KMS-11 (cell line): Measurements from ENCODE around the gene MYG1.
A peak's percentile ranks its signal among the peaks of the same experiment; 100 is the strongest.

Experiments used
- H2AFZ ChIP-seq: fragments of 200-600 bp; sonication (generic); 2 replicates; pipeline ENCODE4 v1.6.1; 2016; ENCODE audit warnings: antibody characterized with exemption, mixed run types, low read depth
- H3K27ac ChIP-seq: fragments of 200-600 bp; sonication (generic); 2 replicates; pipeline ENCODE4 v1.6.1; 2016; ENCODE audit warnings: mild to moderate bottlenecking, mixed run types
- H3K27me3 ChIP-seq: fragments of 200-600 bp; sonication (generic); 2 replicates; pipeline ENCODE4 v1.6.1; 2017; ENCODE audit warnings: mild to moderate bottlenecking, low read depth, mixed run types, moderate library complexity; ENCODE audit not compliant: insufficient read depth
- H3K36me3 ChIP-seq: fragments of 200-600 bp; sonication (generic); 2 replicates; pipeline ENCODE4 v1.6.1; 2017; ENCODE audit warnings: mild to moderate bottlenecking, mixed run types; ENCODE audit not compliant: insufficient read depth
- H3K4me1 ChIP-seq: fragments of 200-600 bp; sonication (generic); 2 replicates; pipeline ENCODE4 v1.6.1; 2016; ENCODE audit warnings: mild to moderate bottlenecking, low read depth, mixed run types; ENCODE audit not compliant: poor library complexity, severe bottlenecking
- H3K4me2 ChIP-seq: fragments of 200-600 bp; sonication (generic); 2 replicates; pipeline ENCODE4 v1.7.0; 2016; ENCODE audit warnings: mild to moderate bottlenecking, mixed run types
- H3K4me3 ChIP-seq: fragments of 200-600 bp; sonication (generic); IDR thresholded peaks from 2 replicates; pipeline ENCODE4 v1.6.1; 2017; ENCODE audit warnings: low read depth, low read length, mixed read lengths; ENCODE audit not compliant: insufficient read depth
- H3K79me2 ChIP-seq: fragments of 200-600 bp; sonication (generic); 2 replicates; pipeline ENCODE4 v1.6.1; 2016; ENCODE audit warnings: low read depth, mixed run types; ENCODE audit not compliant: insufficient read depth
- H3K9ac ChIP-seq: fragments of 200-600 bp; sonication (generic); 2 replicates; pipeline ENCODE4 v1.6.1; 2016; ENCODE audit warnings: mild to moderate bottlenecking, mixed run types
- H4K20me1 ChIP-seq: fragments of 200-600 bp; sonication (generic); 2 replicates; pipeline ENCODE4 v1.6.1; 2016; ENCODE audit warnings: mild to moderate bottlenecking, mixed run types; ENCODE audit not compliant: insufficient read depth
- TF ChIP-seq, protein P1 (sequence below): fragments of 200-600 bp; sonication (generic); conservative IDR thresholded peaks from 2 replicates; pipeline ENCODE4 v1.6.1; 2017; ENCODE audit warnings: low read depth, mild to moderate bottlenecking, antibody characterized with exemption, low read length, moderate library complexity, mixed read lengths

Gene MYG1

DNA sequence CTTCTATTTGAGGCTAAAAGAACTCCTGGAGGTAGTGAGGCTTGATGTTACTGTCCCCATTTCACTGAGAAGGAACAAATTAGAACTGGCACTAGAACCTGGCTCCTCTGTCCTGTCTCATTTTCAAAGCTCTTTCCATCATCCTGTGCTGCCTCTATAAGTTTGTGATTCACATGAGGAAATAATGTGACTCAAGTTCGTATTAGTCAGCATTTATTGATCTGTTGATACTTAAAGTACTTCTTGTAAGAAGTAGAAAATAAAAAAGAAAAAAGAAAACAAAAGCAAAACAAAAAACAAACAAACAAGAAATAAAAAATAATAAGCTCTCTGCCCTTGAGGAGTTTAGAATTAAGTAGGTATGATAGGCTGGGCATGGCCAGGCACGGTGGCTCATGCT, 33.7 kb upstream of the MYG1 start:
- Histone ChIP-seq H3K9ac (no peak overlapping the region), H3K27me3 (no peaks in the 10 kb centered on the region), H3K4me2 (no peak overlapping the region), H3K4me1 (peaks cover 29% of the 10 kb centered on the region), H4K20me1 (no peaks in the 10 kb centered on the region), H3K79me2 (peaks cover 23% of the 10 kb centered on the region), H2AFZ (no peak overlapping the region), H3K36me3 (no peaks in the 10 kb centered on the region; the same call in 1 of the 2 replicates), H3K4me3 (no peak overlapping the region), H3K27ac (no peak overlapping the region)
- TF ChIP-seq, protein P1, sequence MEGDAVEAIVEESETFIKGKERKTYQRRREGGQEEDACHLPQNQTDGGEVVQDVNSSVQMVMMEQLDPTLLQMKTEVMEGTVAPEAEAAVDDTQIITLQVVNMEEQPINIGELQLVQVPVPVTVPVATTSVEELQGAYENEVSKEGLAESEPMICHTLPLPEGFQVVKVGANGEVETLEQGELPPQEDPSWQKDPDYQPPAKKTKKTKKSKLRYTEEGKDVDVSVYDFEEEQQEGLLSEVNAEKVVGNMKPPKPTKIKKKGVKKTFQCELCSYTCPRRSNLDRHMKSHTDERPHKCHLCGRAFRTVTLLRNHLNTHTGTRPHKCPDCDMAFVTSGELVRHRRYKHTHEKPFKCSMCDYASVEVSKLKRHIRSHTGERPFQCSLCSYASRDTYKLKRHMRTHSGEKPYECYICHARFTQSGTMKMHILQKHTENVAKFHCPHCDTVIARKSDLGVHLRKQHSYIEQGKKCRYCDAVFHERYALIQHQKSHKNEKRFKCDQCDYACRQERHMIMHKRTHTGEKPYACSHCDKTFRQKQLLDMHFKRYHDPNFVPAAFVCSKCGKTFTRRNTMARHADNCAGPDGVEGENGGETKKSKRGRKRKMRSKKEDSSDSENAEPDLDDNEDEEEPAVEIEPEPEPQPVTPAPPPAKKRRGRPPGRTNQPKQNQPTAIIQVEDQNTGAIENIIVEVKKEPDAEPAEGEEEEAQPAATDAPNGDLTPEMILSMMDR: no peak

DNA sequence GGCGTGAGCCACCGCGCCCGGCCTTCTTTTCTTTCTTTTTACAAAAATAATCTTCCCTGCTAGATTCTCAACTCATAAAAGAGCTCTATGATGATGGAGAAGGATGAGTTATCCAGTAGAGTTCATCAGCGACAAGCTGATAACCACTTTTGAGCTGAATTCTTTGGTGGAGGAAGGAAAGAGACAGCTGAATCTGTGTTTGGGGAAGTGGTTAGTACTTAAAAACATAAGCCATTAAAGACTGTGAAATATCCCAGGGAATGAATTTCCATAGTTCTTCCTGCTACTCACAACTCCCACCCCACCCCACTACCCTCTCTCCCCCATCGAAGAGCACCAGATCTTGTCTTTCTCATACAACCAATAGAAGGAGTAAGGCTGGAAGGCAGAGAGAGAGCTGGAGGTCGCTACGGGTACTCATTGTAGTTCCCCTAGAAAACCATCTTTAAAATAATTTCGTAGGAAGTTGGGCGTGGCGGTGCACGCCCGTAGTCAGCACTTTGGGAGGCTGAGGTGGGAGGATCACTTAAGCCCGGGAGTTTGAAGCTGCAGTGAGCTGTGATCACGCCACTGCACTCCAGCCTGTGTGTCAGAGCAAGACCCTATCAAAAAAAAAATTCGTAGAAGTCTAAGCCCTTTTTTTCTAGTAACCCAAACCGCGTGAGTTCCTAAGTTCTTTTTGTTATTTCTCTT, 32.0 kb upstream of the MYG1 start:
- no peaks in the 10 kb centered on the region for H3K27me3 ChIP-seq
- no peaks in the 10 kb centered on the region for H4K20me1 ChIP-seq
- H3K36me3 ChIP-seq: no peaks in the 10 kb centered on the region; the same call in 1 of the 2 replicates
- H3K4me2 ChIP-seq: peak overlapping the region; percentile 94
- H2AFZ ChIP-seq: peak overlapping the region; percentile 81
- peaks cover 23% of the 10 kb centered on the region for H3K79me2 ChIP-seq
- peak overlapping the region; percentile 31 for H3K27ac ChIP-seq
- peak overlapping the region; percentile 71 for H3K4me3 ChIP-seq
- peaks cover 30% of the 10 kb centered on the region for H3K4me1 ChIP-seq
- peak overlapping the region; percentile 66; the same call in 1 of the 2 replicates for H3K9ac ChIP-seq
- TF ChIP-seq, protein P1: no peak

DNA sequence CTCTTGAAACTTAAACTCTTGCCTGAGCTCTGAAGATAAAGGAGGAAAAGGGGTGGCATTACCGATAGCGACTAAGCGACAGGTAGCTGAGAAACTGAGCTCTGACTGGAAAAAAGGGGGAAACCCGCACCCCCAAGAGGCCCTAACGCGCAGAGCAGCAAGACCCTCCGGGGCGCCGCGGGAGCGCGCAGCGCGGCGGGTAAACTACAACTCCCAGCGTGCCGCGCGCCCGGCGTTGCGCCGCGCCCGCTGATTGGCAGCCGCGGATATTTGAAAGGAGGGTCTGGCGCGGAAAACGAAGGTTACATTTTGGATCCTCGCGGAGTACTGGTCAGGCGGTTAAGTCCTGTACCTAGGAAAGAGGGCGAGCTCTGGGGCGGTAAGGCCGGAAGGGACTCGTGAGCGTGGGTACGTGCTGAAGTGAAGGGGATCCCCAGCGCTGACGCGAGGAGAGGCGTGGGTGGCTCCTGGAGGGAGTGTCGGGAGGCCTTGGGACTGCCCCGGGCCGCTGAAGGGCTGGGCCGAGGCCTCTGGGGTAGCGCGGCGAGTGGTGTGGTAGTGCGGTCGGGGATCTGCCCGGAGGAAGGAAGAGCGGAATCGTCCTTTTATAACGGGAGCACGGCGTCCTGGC, 31.4 kb upstream of the MYG1 start, which contains the start of gene ESPL1:
Gene ESPL1, plus strand, starts transcription at position 301 of the 631 bp plus-strand sequence. CDS start 468 bp downstream, outside the sequence.
- H2AFZ ChIP-seq: peak within 1 kb of the TSS; percentile 81
- peak within 1 kb of the TSS; percentile 31 for H3K27ac ChIP-seq
- peaks cover 23% of the 10 kb centered on the region for H3K79me2 ChIP-seq
- H3K4me1 ChIP-seq: peaks cover 30% of the 10 kb centered on the region
- no peaks in the 10 kb centered on the region; the same call in 1 of the 2 replicates for H3K36me3 ChIP-seq
- H3K4me3 ChIP-seq: peak within 1 kb of the TSS; percentile 71
- TF ChIP-seq, protein P1: peak; percentile 54
- no peaks in the 10 kb centered on the region for H4K20me1 ChIP-seq
- peak within 1 kb of the TSS; percentile 94 for H3K4me2 ChIP-seq
- no peaks in the 10 kb centered on the region for H3K27me3 ChIP-seq
- peak within 1 kb of the TSS; percentile 66 for H3K9ac ChIP-seq

DNA sequence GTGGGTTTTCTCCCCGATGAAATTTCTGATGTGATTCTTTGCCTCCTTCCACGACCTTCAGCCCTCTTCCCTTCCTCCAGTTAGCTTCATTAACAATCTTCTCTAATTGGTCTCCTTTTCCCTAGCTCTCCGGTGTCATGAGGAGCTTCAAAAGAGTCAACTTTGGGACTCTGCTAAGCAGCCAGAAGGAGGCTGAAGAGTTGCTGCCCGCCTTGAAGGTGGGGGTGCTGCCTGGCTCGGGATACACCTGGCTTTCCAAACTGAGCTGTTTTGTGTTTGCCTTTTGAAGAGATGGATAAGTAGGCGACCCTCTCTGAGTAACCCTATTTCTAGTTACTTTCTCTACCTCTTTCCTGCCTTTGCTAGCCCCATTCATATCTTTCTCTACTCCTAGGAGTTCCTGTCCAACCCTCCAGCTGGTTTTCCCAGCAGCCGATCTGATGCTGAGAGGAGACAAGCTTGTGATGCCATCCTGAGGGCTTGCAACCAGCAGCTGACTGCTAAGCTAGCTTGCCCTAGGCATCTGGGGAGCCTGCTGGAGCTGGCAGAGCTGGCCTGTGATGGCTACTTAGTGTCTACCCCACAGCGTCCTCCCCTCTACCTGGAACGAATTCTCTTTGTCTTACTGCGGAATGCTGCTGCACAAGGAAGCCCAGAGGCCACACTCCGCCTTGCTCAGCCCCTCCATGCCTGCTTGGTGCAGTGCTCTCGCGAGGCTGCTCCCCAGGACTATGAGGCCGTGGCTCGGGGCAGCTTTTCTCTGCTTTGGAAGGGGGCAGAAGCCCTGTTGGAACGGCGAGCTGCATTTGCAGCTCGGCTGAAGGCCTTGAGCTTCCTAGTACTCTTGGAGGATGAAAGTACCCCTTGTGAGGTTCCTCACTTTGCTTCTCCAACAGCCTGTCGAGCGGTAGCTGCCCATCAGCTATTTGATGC, 30.6 kb upstream of the MYG1 start:
- H2AFZ ChIP-seq: peak overlapping the region; percentile 81

More for the DNA sequence above, 30.6 kb upstream of the MYG1 start:
- H3K27me3 ChIP-seq: no peaks in the 10 kb centered on the region
- no peaks in the 10 kb centered on the region for H4K20me1 ChIP-seq
- H3K79me2 ChIP-seq: peaks cover 23% of the 10 kb centered on the region
- peak overlapping the region; percentile 71 for H3K4me3 ChIP-seq
- H3K27ac ChIP-seq: peak overlapping the region; percentile 31
- TF ChIP-seq, protein P1: no peak
- no peaks in the 10 kb centered on the region; the same call in 1 of the 2 replicates for H3K36me3 ChIP-seq
- peaks cover 30% of the 10 kb centered on the region for H3K4me1 ChIP-seq
- H3K9ac ChIP-seq: peak overlapping the region; percentile 66
- H3K4me2 ChIP-seq: peak overlapping the region; percentile 94
